Mucosa of descending colon (tissue), 3 donors: ENCODE results near the gene ETV3. TPM values are rescaled to one million over a fixed set of nuclear protein-coding genes. Genes with fewer than 3 reads are reported as not detected.

ENCODE experiments used
- ATAC-seq: fragments of 200-7000 bp; cut with Tn5 transposase; one replicate; pipeline ENCODE4 v1.9.1; 2020; ENCODE audit warnings: mild to moderate bottlenecking, moderate library complexity
- DNase-seq, 3 donors: peaks; one replicate each; pipeline ENCODE4 v3.0.0-alpha.2; 2020
- H3K36me3 ChIP-seq: fragments of 200-600 bp; one replicate; pipeline ENCODE4 v1.8.0; 2021; ENCODE audit warnings: low read depth, mild to moderate bottlenecking
- H3K4me1 ChIP-seq: fragments of 200-600 bp; one replicate; pipeline ENCODE4 v1.8.0; 2021; ENCODE audit warnings: low read depth, mild to moderate bottlenecking
- H3K4me3 ChIP-seq: fragments of 200-600 bp; one replicate; pipeline ENCODE4 v1.8.0; 2021; ENCODE audit warnings: mild to moderate bottlenecking
- H3K9me3 ChIP-seq: fragments of 200-600 bp; one replicate; pipeline ENCODE4 v1.8.0; 2021; ENCODE audit warnings: mild to moderate bottlenecking
- CTCF ChIP-seq: fragments of 200-600 bp; IDR thresholded peaks from one replicate; pipeline ENCODE4 v1.8.0; 2022; ENCODE audit warnings: antibody characterized with exemption, mild to moderate bottlenecking
- intact Hi-C, 2 donors: fragments of 100-400 bp; cut with DNase I in 1 of 2; cut with micrococcal nuclease in 1 of 2; formaldehyde crosslinking; loops; one replicate each; pipeline versions ENCODE4 v1.11.0 to v1.11.1; 2022; cut with DNase I, micrococcal nuclease
- total RNA-seq, 3 donors: library from RNA; stranded (reverse); fragmentation: NEBNext Ultra II Directional in 2 of 3; extraction: Animal tissue kit (Norgen Biotek cat#: 25700) in 2 of 3; gene quantifications; one replicate each; pipeline versions ENCODE4 v1.2.1 to v1.2.4, GENCODE V29; 2021 to 2023
- donor health status: DM: no; HTN: no; CAD: no; lungs with moderate emphysema.
- donor health status: DM: no; HTN: no; CAD: no.
- donor health status: DM: no; HTN: yes; CAD: no.

Gene ETV3
- total RNA-seq, 3 donors from 2014 or later, result 32.6 to 36.3 (median 35.9) TPM

- intact Hi-C loops, result no loop called here
Measured at GRCh38 chr1:157088607-157089006, 49.6 kb downstream of the ETV3 start.

GRCh38 chr1:157087030-157087429 lies 51.2 kb downstream of the ETV3 start:
- Histone ChIP-seq H3K36me3 (no peaks in the 10 kb centered on the region), H3K9me3 (no peaks in the 10 kb centered on the region), H3K4me3 (no peak overlapping the region), H3K4me1 (no peaks in the 10 kb centered on the region)
- no peak for TF ChIP-seq CTCF
- intact Hi-C loops, result no loop called here
- no peak for DNase-seq
- no peak for ATAC-seq

More at GRCh38 chr1:157088607-157089006, 49.6 kb downstream of the ETV3 start:
- DNase-seq (no peak), ATAC-seq (no peak)
- Histone ChIP-seq H3K4me1 (no peaks in the 10 kb centered on the region), H3K4me3 (no peak overlapping the region), H3K9me3 (no peaks in the 10 kb centered on the region), H3K36me3 (no peaks in the 10 kb centered on the region)
- no peak for TF ChIP-seq CTCF

- no peak for DNase-seq
- intact Hi-C loops, result no loop called here
- ATAC-seq, result no peak
- TF ChIP-seq CTCF, result no peak
- Histone ChIP-seq H3K4me3 (no peak overlapping the region), H3K36me3 (no peaks in the 10 kb centered on the region), H3K9me3 (no peaks in the 10 kb centered on the region), H3K4me1 (no peaks in the 10 kb centered on the region)
Measured at GRCh38 chr1:157086299-157086698, 51.9 kb downstream of the ETV3 start.

DNA sequence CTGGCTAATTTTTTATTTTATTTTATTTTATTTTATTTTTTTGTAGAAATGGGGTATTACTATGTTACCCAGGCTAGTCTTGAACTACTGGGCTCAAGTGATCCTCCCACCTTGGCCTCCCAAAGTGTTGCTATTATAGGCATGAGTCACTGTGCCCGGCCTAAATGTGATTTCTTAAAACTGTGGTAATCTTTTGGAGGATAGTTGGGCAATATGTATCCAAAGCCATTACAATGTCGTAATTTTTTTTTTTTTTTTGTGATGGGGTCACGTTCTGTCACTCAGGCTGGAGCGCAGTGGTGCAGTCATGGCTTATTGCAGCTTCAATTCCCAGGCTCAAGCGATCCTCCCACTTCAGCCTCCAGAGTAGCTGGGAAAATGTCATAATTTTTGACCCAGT lies 52.8 kb downstream of the ETV3 start:
- Histone ChIP-seq H3K36me3 (no peaks in the 10 kb centered on the region), H3K4me1 (no peaks in the 10 kb centered on the region), H3K9me3 (no peaks in the 10 kb centered on the region), H3K4me3 (no peak overlapping the region)
- intact Hi-C loops, result no loop called here
- ATAC-seq (no peak), DNase-seq (no peak)
- TF ChIP-seq CTCF, result no peak

DNA sequence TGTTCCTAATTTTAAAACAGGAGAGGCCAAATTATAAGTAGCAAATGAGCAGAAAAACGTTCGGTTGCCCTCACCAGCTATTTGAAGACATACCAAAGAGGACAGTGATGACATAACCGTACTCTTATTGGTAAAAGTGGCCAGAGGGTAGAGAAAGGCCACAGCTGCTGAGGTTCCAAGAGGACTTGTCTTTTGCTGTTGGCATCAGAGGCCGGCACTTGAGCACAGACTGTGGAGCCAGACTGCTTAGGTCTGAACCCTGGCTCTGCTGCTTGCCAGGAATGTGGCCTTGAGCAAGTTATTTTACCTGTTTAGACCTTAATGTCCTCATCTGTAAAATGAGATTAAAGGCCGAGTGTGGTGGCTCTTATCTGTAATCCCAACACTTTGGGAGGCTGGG lies 53.5 kb downstream of the ETV3 start:
- H3K4me1 ChIP-seq, result no peaks in the 10 kb centered on the region
- intact Hi-C loops, result no loop called here
- no peak for TF ChIP-seq CTCF
- ATAC-seq, result no peak
- DNase-seq, result no peak
- no peaks in the 10 kb centered on the region for H3K36me3 ChIP-seq
- no peak overlapping the region for H3K4me3 ChIP-seq
- no peaks in the 10 kb centered on the region for H3K9me3 ChIP-seq

DNA sequence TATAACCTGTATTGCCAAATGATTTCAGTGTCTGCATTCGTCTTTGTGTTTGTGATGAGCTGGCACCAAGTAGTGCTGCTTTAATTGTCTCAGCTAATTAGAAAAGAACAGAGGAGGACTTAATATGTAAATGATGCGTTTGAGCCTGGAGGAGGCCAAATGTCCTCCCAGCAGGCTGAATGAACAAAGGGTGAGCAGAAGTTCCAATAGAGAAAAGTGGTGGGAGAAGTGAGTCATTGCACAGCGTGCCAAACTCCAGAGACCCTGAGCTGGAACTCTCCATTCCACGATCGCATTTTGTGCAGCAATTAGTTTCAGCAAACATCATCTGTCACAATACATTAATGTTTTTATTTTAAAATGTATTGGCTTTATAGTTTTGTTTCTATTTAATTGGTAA lies 56.5 kb downstream of the ETV3 start:
- intact Hi-C loops, result no loop called here
- Histone ChIP-seq H3K36me3 (no peaks in the 10 kb centered on the region), H3K9me3 (no peaks in the 10 kb centered on the region), H3K4me3 (no peak overlapping the region), H3K4me1 (no peaks in the 10 kb centered on the region)
- ATAC-seq (no peak), DNase-seq (no peak)
- no peak for TF ChIP-seq CTCF
